PC-3 (cell line): ENCODE data around the gene LRRC41. TPM values are rescaled to one million over a fixed set of nuclear protein-coding genes. Genes with fewer than 3 reads are reported as not detected.

Source experiments
- ATAC-seq: fragments of 200-7000 bp; cut with Tn5 transposase; 2 replicates; pipeline ENCODE4 v1.9.1; 2020; ENCODE audit warnings: mild to moderate bottlenecking, moderate library complexity
- BruUV-seq: library from RNA; stranded (reverse); fragments of 400-500 nt; replicated peaks from 2 replicates; lab custom pipeline; 2021; lab: Mats Ljungman, UMichigan
- CTCF ChIA-PET: fragments of 300-600 bp; sonication (Branson Sonifier 250); formaldehyde crosslinking; loops from one replicate; lab custom pipeline; 2022; ENCODE audit warnings: antibody characterized with exemption; lab: Charles Lee
- POLR2A ChIA-PET: fragments of 300-600 bp; sonication (Branson Sonifier 250); formaldehyde crosslinking; loops from one replicate; lab custom pipeline; 2022; ENCODE audit warnings: antibody characterized with exemption; ENCODE audit not compliant: unreplicated experiment; lab: Charles Lee
- DNase-seq: peaks from one replicate; pipeline ENCODE4 v3.0.0-alpha.2; 2015
- H2AFZ ChIP-seq: fragments of 300-600 bp; sonication (generic); 2 replicates; pipeline ENCODE4 v1.6.0; 2016; ENCODE audit warnings: antibody characterized with exemption, low read length
- H3F3A ChIP-seq: fragments of 300-600 bp; sonication (generic); one replicate; pipeline ENCODE4 v1.6.0; 2017; ENCODE audit warnings: antibody characterized with exemption, low read length, control low read depth, mild to moderate bottlenecking; ENCODE audit not compliant: unreplicated experiment
- H3K27ac ChIP-seq: fragments of 300-600 bp; sonication (generic); 2 replicates; pipeline ENCODE4 v1.5.1; 2016; ENCODE audit warnings: mild to moderate bottlenecking, low read length
- H3K27me3 ChIP-seq: fragments of 300-600 bp; sonication (generic); 2 replicates; pipeline ENCODE4 v1.6.1; 2016; ENCODE audit warnings: low read length, mixed read lengths
- H3K36me3 ChIP-seq: fragments of 300-600 bp; sonication (generic); 2 replicates; pipeline ENCODE4 v1.6.1; 2016; ENCODE audit warnings: low read depth, mixed run types, low read length, mixed read lengths
- H3K4me1 ChIP-seq: fragments of 300-600 bp; sonication (generic); 2 replicates; pipeline ENCODE4 v1.5.1; 2016; ENCODE audit warnings: low read length; ENCODE audit not compliant: insufficient read depth
- H3K4me2 ChIP-seq: fragments of 300-600 bp; sonication (generic); 2 replicates; pipeline ENCODE4 v1.6.0; 2016; ENCODE audit warnings: low read length
- H3K4me3 ChIP-seq: fragments of 300-600 bp; sonication (generic); 2 replicates; pipeline ENCODE4 v1.5.1; 2016; ENCODE audit warnings: mild to moderate bottlenecking, low read length, mixed read lengths
- H3K79me2 ChIP-seq: fragments of 300-600 bp; sonication (generic); 2 replicates; pipeline ENCODE4 v1.6.1; 2017; ENCODE audit warnings: low read length, mixed read lengths
- H3K9ac ChIP-seq: fragments of 300-600 bp; sonication (generic); 2 replicates; pipeline ENCODE4 v1.6.0; 2016; ENCODE audit warnings: mild to moderate bottlenecking, low read length
- H3K9me2 ChIP-seq: fragments of 300-600 bp; sonication (generic); replicated peaks from 2 replicates; pipeline ENCODE4 v1.6.1; 2016; ENCODE audit warnings: mixed run types, low read length, mixed read lengths
- H3K9me3 ChIP-seq: fragments of 300-600 bp; sonication (generic); 2 replicates; pipeline ENCODE4 v1.6.1; 2016; ENCODE audit warnings: low read length, mixed read lengths
- H4K20me1 ChIP-seq: fragments of 300-600 bp; sonication (generic); 2 replicates; pipeline ENCODE4 v1.6.1; 2016; ENCODE audit warnings: low read length, mixed read lengths
- CTCF ChIP-seq: fragments of 300-600 bp; sonication (generic); conservative IDR thresholded peaks from 2 replicates; pipeline ENCODE4 v1.5.1; 2017; ENCODE audit warnings: antibody characterized with exemption, low read depth, mild to moderate bottlenecking, low read length
- EZH2 ChIP-seq: fragments of 300-600 bp; sonication (generic); IDR thresholded peaks from one replicate; pipeline ENCODE4 v1.6.1; 2017; ENCODE audit warnings: antibody characterized with exemption, mild to moderate bottlenecking, low read length; ENCODE audit not compliant: unreplicated experiment
- EZH2phosphoT487 ChIP-seq: fragments of 300-600 bp; sonication (generic); IDR thresholded peaks from 2 replicates; pipeline ENCODE4 v1.6.1; 2018; ENCODE audit warnings: mild to moderate bottlenecking, antibody characterized with exemption, low read length, borderline replicate concordance
- intact Hi-C: fragments of 100-400 bp; cut with micrococcal nuclease; formaldehyde crosslinking; loops from 2 replicates; pipeline ENCODE4 v1.9.0; 2023
- total RNA-seq: library from RNA; depleted of rRNA; stranded (reverse); fragments of >200 nt; gene quantifications from 2 replicates; pipeline ENCODE4 v1.2.3, GENCODE V29; 2014

LRRC41 gene
- total RNA-seq, 1 experiment from 2014 or later: 52.7 TPM

GRCh38 chr1:46303872-46304326 lies 483 bp upstream of the LRRC41 start:
- Histone ChIP-seq H3F3A (no peaks in the 10 kb centered on the region), H3K4me3 (peak overlapping the region; percentile 99), H3K9me3 (no peaks in the 10 kb centered on the region), H3K27ac (peak overlapping the region; percentile 76), H3K9ac (peak overlapping the region; percentile 99), H3K79me2 (peaks cover 98% of the 10 kb centered on the region), H2AFZ (peak overlapping the region; percentile 65), H4K20me1 (peaks cover 47% of the 10 kb centered on the region), H3K4me1 (peaks cover 28% of the 10 kb centered on the region), H3K27me3 (no peaks in the 10 kb centered on the region), H3K4me2 (peak overlapping the region; percentile 86), H3K9me2 (no peaks in the 10 kb centered on the region), H3K36me3 (peaks cover 10% of the 10 kb centered on the region)
- ChIA-PET CTCF (interaction anchor here (0.7 kb wide), 1 partner anchor 57 kb away, joined by 3 read pairs; no protein-coding TSS in a partner anchor), POLR2A (interaction anchor here (1.8 kb wide), 1 partner anchor 57 kb away, joined by 6 read pairs; the partner anchor contains the start of gene RAD54L)
- DNase-seq (no peak), ATAC-seq (no peak)
- TF ChIP-seq CTCF (no peak), EZH2phosphoT487 (no peak), EZH2 (no peak)
- BruUV-seq: TSS peak; percentile 87
- intact Hi-C loops: loop anchor here (1.0 to 10.0 kb wide), 3 partner anchors 36 to 59 kb away; partner anchors contain the start of genes NSUN4 and RAD54L

GRCh38 chr1:46302641-46303037 lies 777 bp downstream of the LRRC41 start:
- TF ChIP-seq EZH2phosphoT487: no peak
- no peak for TF ChIP-seq EZH2
- TF ChIP-seq CTCF: no peak
- POLR2A ChIA-PET: interaction anchor here (1.8 kb wide), 1 partner anchor 55 kb away, joined by 6 read pairs; the partner anchor contains the start of gene RAD54L

More at GRCh38 chr1:46302641-46303037, 777 bp downstream of the LRRC41 start:
- H3K4me3 ChIP-seq: peak overlapping the region; percentile 99
- no peaks in the 10 kb centered on the region for H3K9me3 ChIP-seq
- no peaks in the 10 kb centered on the region for H3F3A ChIP-seq
- H3K9ac ChIP-seq: peak overlapping the region; percentile 99
- intact Hi-C loops: loop anchor here (1.0 to 10.0 kb wide), 2 partner anchors 38 to 58 kb away; partner anchors contain the start of genes NSUN4 and RAD54L
- H3K27ac ChIP-seq: peak overlapping the region; percentile 76
- H4K20me1 ChIP-seq: peaks cover 38% of the 10 kb centered on the region
- no peaks in the 10 kb centered on the region for H3K27me3 ChIP-seq
- ATAC-seq (peak; percentile 4), DNase-seq (peak; percentile 24)
- H2AFZ ChIP-seq: peak overlapping the region; percentile 65
- no peaks in the 10 kb centered on the region for H3K9me2 ChIP-seq
- CTCF ChIA-PET: interaction anchor here (0.8 to 0.9 kb wide), 3 partner anchors 37 to 57 kb away, joined by 3 to 7 read pairs (median 4); no protein-coding TSS in a partner anchor
- H3K36me3 ChIP-seq: peaks cover 5% of the 10 kb centered on the region; the same call in 1 of the 2 replicates
- peaks cover 98% of the 10 kb centered on the region for H3K79me2 ChIP-seq
- H3K4me2 ChIP-seq: peak overlapping the region; percentile 86
- no TSS peak for BruUV-seq
- peaks cover 25% of the 10 kb centered on the region for H3K4me1 ChIP-seq
